ENCODE data around the gene METTL6.

DNA sequence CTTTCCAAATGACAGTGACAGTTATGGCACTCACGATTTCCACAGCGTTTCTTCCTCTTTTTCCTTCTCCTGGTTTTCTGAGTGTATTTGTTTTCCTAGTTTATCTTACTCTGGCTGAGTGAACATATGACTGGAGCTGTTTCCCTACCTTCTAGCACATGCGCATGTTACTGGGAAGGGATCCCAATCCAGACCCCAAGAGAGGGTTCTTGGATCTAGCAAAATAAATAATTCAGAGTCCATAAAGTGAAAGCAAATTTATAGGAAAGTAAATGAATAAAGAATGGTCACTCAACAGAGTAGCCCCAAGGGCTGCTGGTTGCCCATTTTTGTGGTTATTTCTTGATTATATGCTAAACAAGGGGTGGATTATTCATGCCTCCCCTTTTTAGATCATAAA, 23.8 kb downstream of the METTL6 start:
- TF ChIP-seq, protein P1, sequence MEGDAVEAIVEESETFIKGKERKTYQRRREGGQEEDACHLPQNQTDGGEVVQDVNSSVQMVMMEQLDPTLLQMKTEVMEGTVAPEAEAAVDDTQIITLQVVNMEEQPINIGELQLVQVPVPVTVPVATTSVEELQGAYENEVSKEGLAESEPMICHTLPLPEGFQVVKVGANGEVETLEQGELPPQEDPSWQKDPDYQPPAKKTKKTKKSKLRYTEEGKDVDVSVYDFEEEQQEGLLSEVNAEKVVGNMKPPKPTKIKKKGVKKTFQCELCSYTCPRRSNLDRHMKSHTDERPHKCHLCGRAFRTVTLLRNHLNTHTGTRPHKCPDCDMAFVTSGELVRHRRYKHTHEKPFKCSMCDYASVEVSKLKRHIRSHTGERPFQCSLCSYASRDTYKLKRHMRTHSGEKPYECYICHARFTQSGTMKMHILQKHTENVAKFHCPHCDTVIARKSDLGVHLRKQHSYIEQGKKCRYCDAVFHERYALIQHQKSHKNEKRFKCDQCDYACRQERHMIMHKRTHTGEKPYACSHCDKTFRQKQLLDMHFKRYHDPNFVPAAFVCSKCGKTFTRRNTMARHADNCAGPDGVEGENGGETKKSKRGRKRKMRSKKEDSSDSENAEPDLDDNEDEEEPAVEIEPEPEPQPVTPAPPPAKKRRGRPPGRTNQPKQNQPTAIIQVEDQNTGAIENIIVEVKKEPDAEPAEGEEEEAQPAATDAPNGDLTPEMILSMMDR (conservative IDR thresholded peaks at IDR 0.05 in 1 of 2, IDR thresholded peaks at IDR 0.05 in 1 of 2; ENCODE audit: low read depth in 1 of 2, low read length in 2 of 2) = no peak
- TF ChIP-seq EZH2 (IDR thresholded peaks at IDR 0.05; ENCODE audit: low read length, missing control alignments) = no peak
